Activated CD4-positive, alpha-beta memory T cell treated with anti-CD3 and anti-CD28 coated beads for 36 hours (primary cell): ENCODE measurements around the gene FHIT. TPM values are rescaled to one million over a fixed set of nuclear protein-coding genes. Genes with fewer than 3 reads are reported as not detected.

ENCODE experiments used
- CTCF ChIA-PET: fragments of 350-600 bp; sonication (Branson Sonifier 250); formaldehyde crosslinking; loops from one replicate; lab custom pipeline; 2021; ENCODE audit warnings: antibody characterized with exemption, inconsistent platforms; lab: Charles Lee
- POLR2A ChIA-PET: fragments of 350-600 bp; sonication (Branson Sonifier 250); formaldehyde crosslinking; loops from one replicate; lab custom pipeline; 2021; ENCODE audit warnings: antibody characterized with exemption; lab: Charles Lee
- DNase-seq: peaks from one replicate; pipeline ENCODE4 v3.0.0-alpha.2; 2020
- H3K27ac Mint-ChIP-seq: one replicate; pipeline ENCODE4 v1.8.0; 2021; ENCODE audit warnings: mixed read lengths
- H3K27me3 Mint-ChIP-seq: one replicate; pipeline ENCODE4 v1.8.0; 2021; ENCODE audit warnings: mixed read lengths
- H3K36me3 Mint-ChIP-seq: one replicate; pipeline ENCODE4 v1.8.0; 2021; ENCODE audit warnings: mixed read lengths
- H3K4me1 Mint-ChIP-seq: one replicate; pipeline ENCODE4 v1.8.0; 2021; ENCODE audit warnings: low read depth, mixed read lengths
- H3K4me3 Mint-ChIP-seq: one replicate; pipeline ENCODE4 v1.8.0; 2021; ENCODE audit warnings: mild to moderate bottlenecking, mixed read lengths
- H3K9me3 Mint-ChIP-seq: one replicate; pipeline ENCODE4 v1.8.0; 2021; ENCODE audit warnings: mixed read lengths
- intact Hi-C: fragments of 100-400 bp; cut with micrococcal nuclease; formaldehyde crosslinking; loops from one replicate; pipeline ENCODE4 v1.15.1; 2023
- total RNA-seq, 2 experiments: library from RNA; stranded (reverse); gene quantifications; one replicate each; pipeline ENCODE4 v1.2.3, GENCODE V29; 2021

FHIT gene
- total RNA-seq, 2 experiments from 2014 or later, result 7.2 to 8.7 TPM

DNA sequence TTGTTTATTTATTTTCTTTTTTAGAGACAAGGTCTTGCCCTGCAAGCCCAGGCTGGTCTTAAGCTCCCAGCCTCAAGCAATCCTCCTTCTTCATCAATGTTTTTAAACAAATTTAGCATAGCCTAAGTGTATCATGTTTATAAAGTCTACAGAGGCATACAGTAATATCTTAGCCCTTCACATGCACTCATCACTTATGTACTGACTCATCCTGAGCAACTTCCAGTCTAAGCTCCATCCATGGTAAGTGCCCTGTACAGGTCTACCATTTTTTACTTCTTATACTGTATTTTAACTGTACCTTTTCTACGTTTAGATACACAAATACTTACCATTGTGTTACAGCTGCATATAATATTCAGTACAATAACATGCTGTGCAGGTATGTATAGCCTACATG, 860.0 kb downstream of the FHIT start:
- DNase-seq, result no peak
- no peaks in the 10 kb centered on the region for H3K27me3 Mint-ChIP-seq
- no peaks in the 10 kb centered on the region for H3K36me3 Mint-ChIP-seq
- no peaks in the 10 kb centered on the region for H3K9me3 Mint-ChIP-seq
- H3K4me3 Mint-ChIP-seq, result no peak overlapping the region
- CTCF ChIA-PET, result no interaction called here
- no peaks in the 10 kb centered on the region for H3K4me1 Mint-ChIP-seq
- POLR2A ChIA-PET, result no interaction called here
- H3K27ac Mint-ChIP-seq, result no peak overlapping the region
- intact Hi-C loops, result no loop called here

GRCh38 chr3:60388731-60389130, 862.5 kb downstream of the FHIT start:
- no peak for DNase-seq
- H3K4me3 Mint-ChIP-seq, result no peak overlapping the region
- ChIA-PET POLR2A (no interaction called here), CTCF (no interaction called here)
- H3K9me3 Mint-ChIP-seq, result no peaks in the 10 kb centered on the region
- H3K4me1 Mint-ChIP-seq, result no peaks in the 10 kb centered on the region
- intact Hi-C loops, result no loop called here
- H3K27ac Mint-ChIP-seq, result no peak overlapping the region
- no peaks in the 10 kb centered on the region for H3K36me3 Mint-ChIP-seq
- no peaks in the 10 kb centered on the region for H3K27me3 Mint-ChIP-seq

DNA sequence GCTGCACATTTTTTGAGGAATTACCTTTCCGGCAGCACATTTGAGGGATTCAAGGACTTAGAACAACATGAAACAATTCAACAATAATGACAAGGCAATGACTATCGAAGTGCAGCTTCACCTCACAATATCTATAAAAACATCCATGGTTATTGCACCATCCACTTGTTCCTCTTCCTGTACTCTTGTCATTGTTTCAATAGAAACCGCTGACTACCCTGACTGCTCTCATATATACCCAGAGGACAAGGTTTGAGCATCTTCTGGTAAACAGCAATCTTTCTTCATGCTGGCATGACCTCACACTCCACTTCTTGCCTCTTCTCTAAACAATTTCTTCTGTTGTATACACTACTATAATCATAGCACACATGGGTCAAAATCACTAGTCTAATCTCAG, 864.9 kb downstream of the FHIT start:
- H3K27me3 Mint-ChIP-seq, result no peaks in the 10 kb centered on the region
- ChIA-PET POLR2A (no interaction called here), CTCF (no interaction called here)
- no peaks in the 10 kb centered on the region for H3K4me1 Mint-ChIP-seq
- intact Hi-C loops, result no loop called here
- no peaks in the 10 kb centered on the region for H3K9me3 Mint-ChIP-seq
- no peaks in the 10 kb centered on the region for H3K36me3 Mint-ChIP-seq
- no peak overlapping the region for H3K4me3 Mint-ChIP-seq
- no peak overlapping the region for H3K27ac Mint-ChIP-seq
- no peak for DNase-seq

GRCh38 chr3:60384341-60384740, 866.9 kb downstream of the FHIT start:
- intact Hi-C loops, result no loop called here
- H3K4me1 Mint-ChIP-seq, result no peaks in the 10 kb centered on the region
- H3K9me3 Mint-ChIP-seq, result no peaks in the 10 kb centered on the region
- no peaks in the 10 kb centered on the region for H3K27me3 Mint-ChIP-seq
- DNase-seq, result no peak
- CTCF ChIA-PET, result no interaction called here
- H3K27ac Mint-ChIP-seq, result no peak overlapping the region
- H3K36me3 Mint-ChIP-seq, result no peaks in the 10 kb centered on the region
- POLR2A ChIA-PET, result no interaction called here
- H3K4me3 Mint-ChIP-seq, result no peak overlapping the region

DNA sequence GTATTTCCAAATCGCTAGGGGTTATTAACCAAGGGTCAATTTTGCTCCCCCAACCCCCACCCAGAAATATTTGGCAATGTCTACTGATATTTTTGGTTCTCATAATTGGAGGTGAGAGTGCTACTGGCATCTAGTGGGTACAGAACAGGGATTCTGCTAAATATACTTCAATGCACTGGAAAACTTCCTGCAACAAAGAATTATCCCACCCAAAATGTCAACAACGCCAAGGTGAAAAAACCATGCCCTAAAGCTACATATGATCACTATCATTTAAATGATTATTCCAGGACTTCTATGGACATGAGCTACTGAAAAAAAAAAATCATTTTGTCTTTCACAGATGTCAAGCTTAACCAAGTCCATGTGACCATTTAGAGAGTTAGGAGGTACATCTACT, 867.9 kb downstream of the FHIT start:
- intact Hi-C loops, result no loop called here
- no peak overlapping the region for H3K27ac Mint-ChIP-seq
- H3K36me3 Mint-ChIP-seq, result no peaks in the 10 kb centered on the region
- POLR2A ChIA-PET, result no interaction called here
- H3K9me3 Mint-ChIP-seq, result no peaks in the 10 kb centered on the region
- no peaks in the 10 kb centered on the region for H3K27me3 Mint-ChIP-seq
- DNase-seq, result no peak
- no peak overlapping the region for H3K4me3 Mint-ChIP-seq
- CTCF ChIA-PET, result no interaction called here
- no peaks in the 10 kb centered on the region for H3K4me1 Mint-ChIP-seq

DNA sequence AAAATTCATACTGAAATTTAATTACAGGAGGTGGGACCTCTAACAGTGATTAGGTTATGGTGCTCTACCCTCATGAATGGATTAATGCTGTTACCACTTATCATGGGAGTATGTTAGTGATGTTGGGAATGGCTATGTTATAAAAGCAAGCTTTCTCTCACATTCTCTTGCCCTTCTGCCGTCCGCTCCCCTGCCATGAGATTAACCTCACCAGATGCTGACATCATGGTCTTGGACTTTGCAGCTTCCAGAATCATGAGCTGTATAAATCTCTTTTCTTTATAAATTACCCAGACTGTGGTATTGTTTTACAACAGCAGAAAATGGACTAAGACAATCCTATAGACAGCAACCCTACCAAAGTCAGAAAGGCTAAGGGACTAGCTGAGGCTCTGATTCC, 884.8 kb downstream of the FHIT start:
- Mint-ChIP-seq H3K27me3 (peaks cover 7% of the 10 kb centered on the region), H3K27ac (no peak overlapping the region), H3K4me3 (no peak overlapping the region), H3K36me3 (no peaks in the 10 kb centered on the region), H3K4me1 (peaks cover 18% of the 10 kb centered on the region), H3K9me3 (no peaks in the 10 kb centered on the region)
- ChIA-PET POLR2A (no interaction called here), CTCF (no interaction called here)
- no peak for DNase-seq
- intact Hi-C loops, result no loop called here

DNA sequence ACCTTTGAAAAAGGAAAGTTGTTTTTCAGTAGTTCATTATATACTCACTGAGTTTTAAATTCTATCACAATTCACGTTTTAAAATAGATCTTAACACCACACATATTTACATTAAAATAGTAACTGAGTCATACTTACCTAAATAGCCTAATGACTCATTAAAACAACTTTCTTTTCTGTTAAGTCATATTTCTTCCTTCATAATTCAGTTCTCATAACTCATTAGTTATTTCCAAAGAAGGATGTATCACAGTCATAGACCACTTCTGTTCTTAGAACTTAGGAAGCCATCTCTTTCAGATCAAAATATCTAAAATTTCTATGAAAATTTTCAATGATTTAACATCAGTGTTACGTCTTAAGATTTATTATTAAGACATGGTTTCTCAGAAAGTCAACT, 885.9 kb downstream of the FHIT start:
- Mint-ChIP-seq H3K4me1 (peaks cover 18% of the 10 kb centered on the region), H3K27me3 (peaks cover 13% of the 10 kb centered on the region), H3K27ac (no peak overlapping the region), H3K4me3 (no peak overlapping the region), H3K36me3 (no peaks in the 10 kb centered on the region), H3K9me3 (no peaks in the 10 kb centered on the region)
- CTCF ChIA-PET, result no interaction called here
- POLR2A ChIA-PET, result no interaction called here
- no peak for DNase-seq
- intact Hi-C loops, result loop anchor here (2.0 kb wide), 1 partner anchor 173 kb away; no protein-coding TSS in a partner anchor

DNA sequence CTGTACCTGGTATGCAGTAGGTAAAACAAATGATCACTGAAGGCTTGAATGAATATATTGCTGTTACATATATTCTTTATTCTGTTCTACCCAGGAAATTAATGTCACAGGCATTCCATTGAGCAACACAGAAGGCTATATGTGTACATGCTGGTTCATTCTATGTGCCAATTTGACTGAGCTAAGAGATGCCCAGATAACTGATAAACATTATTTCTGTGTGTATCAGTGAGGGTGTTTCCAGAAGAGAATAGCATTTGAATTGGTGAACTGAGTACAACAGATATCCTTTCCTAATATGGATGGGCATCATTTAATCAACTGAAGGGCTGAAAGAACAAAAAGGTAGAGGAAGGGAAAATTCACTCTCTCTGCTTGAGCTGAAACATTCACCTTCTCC, 886.8 kb downstream of the FHIT start:
- H3K27me3 Mint-ChIP-seq, result peaks cover 13% of the 10 kb centered on the region

GRCh38 chr3:60363817-60364216, 887.4 kb downstream of the FHIT start:
- peaks cover 13% of the 10 kb centered on the region for H3K27me3 Mint-ChIP-seq
- POLR2A ChIA-PET, result no interaction called here
- no peak overlapping the region for H3K27ac Mint-ChIP-seq
- H3K36me3 Mint-ChIP-seq, result no peaks in the 10 kb centered on the region
- peaks cover 18% of the 10 kb centered on the region for H3K4me1 Mint-ChIP-seq
- no peaks in the 10 kb centered on the region for H3K9me3 Mint-ChIP-seq
- DNase-seq, result peak; percentile 20
- intact Hi-C loops, result loop anchor here (2.0 kb wide), 1 partner anchor 171 kb away; no protein-coding TSS in a partner anchor
- CTCF ChIA-PET, result no interaction called here
- H3K4me3 Mint-ChIP-seq, result no peak overlapping the region

More for the DNA sequence above, 886.8 kb downstream of the FHIT start:
- intact Hi-C loops, result loop anchor here (2.0 kb wide), 1 partner anchor 172 kb away; no protein-coding TSS in a partner anchor
- no peaks in the 10 kb centered on the region for H3K36me3 Mint-ChIP-seq
- DNase-seq, result no peak
- no peak overlapping the region for H3K4me3 Mint-ChIP-seq
- CTCF ChIA-PET, result interaction anchor here (0.8 kb wide), 1 partner anchor 430 kb away, joined by 3 read pairs; no protein-coding TSS in a partner anchor
- H3K9me3 Mint-ChIP-seq, result no peaks in the 10 kb centered on the region
- H3K27ac Mint-ChIP-seq, result no peak overlapping the region
- POLR2A ChIA-PET, result no interaction called here
- peaks cover 18% of the 10 kb centered on the region for H3K4me1 Mint-ChIP-seq

DNA sequence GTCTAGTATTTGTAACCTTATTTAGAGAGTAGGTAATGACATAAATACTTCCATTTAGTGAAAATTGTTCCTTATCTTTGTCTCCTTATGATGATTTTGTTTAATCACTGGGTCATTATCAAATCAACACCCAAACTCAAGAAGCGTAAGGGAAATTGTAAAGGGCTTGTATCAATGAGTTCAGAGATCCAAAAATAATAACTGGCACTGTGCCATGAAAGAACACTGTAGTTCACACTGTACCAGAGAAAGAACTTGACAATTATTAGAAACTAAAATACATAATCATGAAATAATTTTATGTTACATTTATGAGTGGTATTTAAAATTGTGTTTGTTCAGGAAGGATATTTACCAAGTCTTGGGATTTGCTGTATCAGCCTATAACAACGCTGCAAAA, 895.4 kb downstream of the FHIT start:
- POLR2A ChIA-PET, result no interaction called here
- DNase-seq, result no peak
- Mint-ChIP-seq H3K4me3 (no peak overlapping the region), H3K36me3 (no peaks in the 10 kb centered on the region), H3K27ac (no peak overlapping the region), H3K27me3 (peaks cover 4% of the 10 kb centered on the region), H3K9me3 (no peaks in the 10 kb centered on the region), H3K4me1 (no peaks in the 10 kb centered on the region)
- CTCF ChIA-PET, result no interaction called here
- intact Hi-C loops, result no loop called here

DNA sequence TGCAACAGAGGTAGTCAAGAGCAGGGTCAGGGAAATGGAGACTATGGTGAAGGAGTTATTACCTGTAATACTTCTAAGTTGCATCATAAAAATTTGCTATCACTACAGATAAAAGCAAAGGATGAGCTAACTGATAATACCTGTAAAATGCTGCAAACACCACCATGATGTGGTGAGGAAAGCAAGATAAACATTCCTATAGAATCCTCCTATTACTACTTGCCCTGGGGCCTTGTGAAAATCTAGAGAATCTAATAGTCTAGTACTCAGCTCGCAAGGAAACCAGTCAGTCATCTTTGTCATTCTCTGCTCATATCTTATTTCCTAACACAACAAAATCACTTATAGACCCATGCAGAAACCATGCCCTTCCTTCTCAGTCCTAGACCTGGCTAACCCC, 899.8 kb downstream of the FHIT start:
- Mint-ChIP-seq H3K9me3 (no peaks in the 10 kb centered on the region), H3K4me3 (no peak overlapping the region), H3K27ac (no peak overlapping the region), H3K36me3 (no peaks in the 10 kb centered on the region), H3K27me3 (no peaks in the 10 kb centered on the region), H3K4me1 (no peaks in the 10 kb centered on the region)
- ChIA-PET POLR2A (no interaction called here), CTCF (no interaction called here)
- DNase-seq, result no peak
- intact Hi-C loops, result no loop called here

- Mint-ChIP-seq H3K27me3 (no peaks in the 10 kb centered on the region), H3K36me3 (no peaks in the 10 kb centered on the region), H3K9me3 (no peaks in the 10 kb centered on the region), H3K27ac (no peak overlapping the region), H3K4me3 (no peak overlapping the region), H3K4me1 (no peaks in the 10 kb centered on the region)
- DNase-seq, result no peak
- ChIA-PET CTCF (no interaction called here), POLR2A (no interaction called here)
- intact Hi-C loops, result no loop called here
Observed at GRCh38 chr3:60344340-60344739, 906.9 kb downstream of the FHIT start.

GRCh38 chr3:60343831-60344230, 907.4 kb downstream of the FHIT start:
- ChIA-PET POLR2A (no interaction called here), CTCF (no interaction called here)
- no peaks in the 10 kb centered on the region for H3K4me1 Mint-ChIP-seq
- intact Hi-C loops, result no loop called here
- H3K36me3 Mint-ChIP-seq, result no peaks in the 10 kb centered on the region
- no peak for DNase-seq
- H3K27me3 Mint-ChIP-seq, result no peaks in the 10 kb centered on the region
- no peak overlapping the region for H3K27ac Mint-ChIP-seq
- H3K4me3 Mint-ChIP-seq, result no peak overlapping the region
- no peaks in the 10 kb centered on the region for H3K9me3 Mint-ChIP-seq
